Measurements from ENCODE around the gene PAWR. TPM values are rescaled to one million over a fixed set of nuclear protein-coding genes. Genes with fewer than 3 reads are reported as not detected.

Gene PAWR
- total RNA-seq, 3 donors from 2014 or later = 17.0 to 155 (median 101) TPM

DNA sequence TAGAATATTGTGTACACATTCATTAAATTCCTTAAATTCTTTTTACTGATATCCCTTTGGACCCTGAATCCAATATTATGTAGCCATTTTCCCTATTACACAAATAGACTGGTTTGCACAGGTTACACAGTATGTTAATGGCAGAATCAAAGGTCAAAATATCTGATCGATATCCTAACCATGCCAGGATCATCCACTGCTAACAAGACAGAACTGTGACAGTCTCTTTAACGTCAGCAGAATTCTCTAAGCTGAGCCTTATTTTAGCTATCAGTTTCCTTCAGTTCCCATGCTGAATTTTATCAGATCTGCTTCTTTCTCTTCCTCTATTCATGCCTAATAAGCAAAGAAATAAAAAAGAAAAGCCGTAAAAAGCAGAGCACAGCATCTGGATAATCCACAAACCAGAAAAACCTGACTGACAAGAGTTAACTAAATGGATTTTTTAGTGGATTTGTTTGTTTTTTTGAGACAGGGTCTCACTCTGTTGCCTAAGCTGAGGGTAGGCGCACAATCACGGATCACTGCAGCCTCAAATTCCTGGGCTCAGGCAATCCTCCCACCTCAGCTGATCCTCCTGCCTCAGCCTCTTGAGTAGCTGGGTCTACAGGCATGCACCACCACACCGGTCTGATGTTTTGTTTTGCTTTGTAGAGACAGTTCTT lies 130.4 kb downstream of the PAWR start:
- TF ChIP-seq POLR2AphosphoS5 (IDR thresholded peaks at IDR 0.05) = no peak
- TF ChIP-seq, protein P1, sequence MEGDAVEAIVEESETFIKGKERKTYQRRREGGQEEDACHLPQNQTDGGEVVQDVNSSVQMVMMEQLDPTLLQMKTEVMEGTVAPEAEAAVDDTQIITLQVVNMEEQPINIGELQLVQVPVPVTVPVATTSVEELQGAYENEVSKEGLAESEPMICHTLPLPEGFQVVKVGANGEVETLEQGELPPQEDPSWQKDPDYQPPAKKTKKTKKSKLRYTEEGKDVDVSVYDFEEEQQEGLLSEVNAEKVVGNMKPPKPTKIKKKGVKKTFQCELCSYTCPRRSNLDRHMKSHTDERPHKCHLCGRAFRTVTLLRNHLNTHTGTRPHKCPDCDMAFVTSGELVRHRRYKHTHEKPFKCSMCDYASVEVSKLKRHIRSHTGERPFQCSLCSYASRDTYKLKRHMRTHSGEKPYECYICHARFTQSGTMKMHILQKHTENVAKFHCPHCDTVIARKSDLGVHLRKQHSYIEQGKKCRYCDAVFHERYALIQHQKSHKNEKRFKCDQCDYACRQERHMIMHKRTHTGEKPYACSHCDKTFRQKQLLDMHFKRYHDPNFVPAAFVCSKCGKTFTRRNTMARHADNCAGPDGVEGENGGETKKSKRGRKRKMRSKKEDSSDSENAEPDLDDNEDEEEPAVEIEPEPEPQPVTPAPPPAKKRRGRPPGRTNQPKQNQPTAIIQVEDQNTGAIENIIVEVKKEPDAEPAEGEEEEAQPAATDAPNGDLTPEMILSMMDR (IDR thresholded peaks at IDR 0.05) = no peak
- Histone ChIP-seq H3K36me3 (no peaks in the 10 kb centered on the region), H3K4me3 (no peak overlapping the region), H3K4me1 (no peaks in the 10 kb centered on the region), H3K27me3 (no peaks in the 10 kb centered on the region), H3K27ac (no peak overlapping the region), H3K9me3 (peaks cover 10 to 11% of the 10 kb centered on the region in 2 donors)
- DNase-seq (ENCODE audit: low spot score in 2 of 2) = no peak
- intact Hi-C loops (cut with DNase I; ENCODE audit: low total_unique reads) = loop anchor here (10.0 kb wide), 1 partner anchor 134 kb away; the partner anchor contains the start of gene PAWR

DNA sequence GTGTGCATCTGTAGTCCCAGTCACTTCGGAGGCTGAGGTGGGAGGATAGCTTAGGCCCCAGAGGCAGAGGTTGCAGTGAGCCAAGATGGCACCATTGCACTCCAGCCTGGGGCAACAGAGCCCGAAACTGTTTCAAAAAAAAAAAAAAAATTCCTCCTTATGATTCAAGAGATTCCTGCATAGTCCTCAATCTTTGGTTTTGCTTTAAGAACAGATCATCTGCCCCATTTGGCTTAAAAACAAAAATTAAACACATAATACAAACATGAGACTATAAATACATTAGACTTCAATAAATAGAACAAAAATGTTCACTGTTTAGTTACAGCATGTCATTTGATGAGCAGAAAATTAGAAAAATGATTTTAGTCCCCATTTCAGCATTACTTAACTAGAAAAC lies 131.2 kb downstream of the PAWR start:
- H3K4me1 ChIP-seq = no peaks in the 10 kb centered on the region
- H3K27ac ChIP-seq = no peak overlapping the region
- H3K4me3 ChIP-seq = no peak overlapping the region
- peaks cover 10 to 11% of the 10 kb centered on the region in 2 donors for H3K9me3 ChIP-seq
- no peak for DNase-seq (ENCODE audit: low spot score in 2 of 2)
- intact Hi-C loops (cut with DNase I; ENCODE audit: low total_unique reads) = loop anchor here (5.0 kb wide), 1 partner anchor 178 kb away; no protein-coding TSS in a partner anchor
- TF ChIP-seq POLR2AphosphoS5 (IDR thresholded peaks at IDR 0.05) = no peak
- no peaks in the 10 kb centered on the region for H3K36me3 ChIP-seq
- H3K27me3 ChIP-seq = no peaks in the 10 kb centered on the region

DNA sequence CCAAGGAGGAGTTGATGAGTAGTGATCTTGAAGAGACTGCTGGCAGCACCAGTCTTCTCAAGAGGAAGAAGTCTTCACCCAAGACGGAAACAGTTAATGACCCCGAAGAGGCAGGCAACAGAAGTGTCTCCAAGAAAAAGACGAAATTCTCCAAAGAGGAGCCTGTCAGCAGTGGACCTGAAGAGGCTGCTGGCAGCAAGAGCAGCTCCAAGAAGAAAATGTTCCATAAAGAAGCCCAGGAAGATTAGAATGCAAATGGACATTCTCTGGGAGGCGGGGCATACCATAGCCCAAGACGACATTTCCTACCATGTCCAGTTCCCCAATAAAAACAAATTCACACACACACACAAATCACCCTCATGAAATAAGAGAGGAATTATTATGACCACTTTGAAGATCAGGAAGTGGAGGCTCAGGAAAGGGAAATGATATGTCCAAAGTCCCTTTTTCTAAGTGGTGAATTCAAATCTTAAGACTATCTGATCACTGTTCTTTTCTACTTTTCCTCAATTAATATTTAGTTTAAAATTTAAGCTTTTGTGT lies 131.8 kb downstream of the PAWR start:
- no peaks in the 10 kb centered on the region for H3K27me3 ChIP-seq
- no peak for DNase-seq (ENCODE audit: low spot score in 2 of 2)
- no peaks in the 10 kb centered on the region for H3K4me1 ChIP-seq
- no peaks in the 10 kb centered on the region for H3K36me3 ChIP-seq
- no peak overlapping the region for H3K4me3 ChIP-seq
- peak overlapping the region in 1 of 2 donors; percentile 40 for H3K27ac ChIP-seq
- TF ChIP-seq, protein P1 (IDR thresholded peaks at IDR 0.05) = no peak
- TF ChIP-seq POLR2AphosphoS5 (IDR thresholded peaks at IDR 0.05) = no peak
- no peak for TF ChIP-seq POLR2A (IDR thresholded peaks at IDR 0.05)
- H3K9me3 ChIP-seq = peaks cover 10 to 11% of the 10 kb centered on the region in 2 donors
- intact Hi-C loops (cut with DNase I; ENCODE audit: low total_unique reads) = loop anchor here (5.0 kb wide), 1 partner anchor 178 kb away; no protein-coding TSS in a partner anchor

DNA sequence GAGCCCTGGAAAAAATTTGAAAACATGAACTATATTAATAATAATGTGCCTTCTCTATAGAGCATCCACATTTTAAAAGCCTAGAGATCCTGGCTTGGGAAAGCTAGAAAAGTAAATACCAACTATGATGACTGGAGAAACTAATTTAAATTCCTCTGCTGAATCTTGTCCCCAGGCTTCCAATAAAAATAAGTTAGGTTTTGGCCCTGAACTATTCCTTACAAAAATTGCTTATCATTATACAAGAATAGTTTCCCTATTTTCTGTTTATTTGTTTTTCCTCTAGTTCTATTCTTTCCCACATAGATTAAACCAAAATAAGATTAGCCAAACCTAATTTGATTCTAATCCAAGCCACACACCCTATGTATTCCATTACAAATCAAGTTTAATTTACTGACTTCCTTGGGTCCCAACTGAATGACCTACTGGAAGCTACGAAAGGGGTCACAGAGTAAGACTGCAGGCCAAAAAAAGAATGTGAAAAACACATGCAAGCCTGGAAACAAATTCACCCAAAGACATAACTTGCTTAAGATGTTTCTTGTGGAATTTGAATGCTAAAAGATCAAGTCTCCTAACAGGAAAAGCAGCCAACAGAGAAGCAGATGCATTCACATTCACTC lies 133.0 kb downstream of the PAWR start:
- no peaks in the 10 kb centered on the region for H3K36me3 ChIP-seq
- peak overlapping the region; percentile 2 to 9 for H3K27ac ChIP-seq
- H3K27me3 ChIP-seq = no peaks in the 10 kb centered on the region
- no peak overlapping the region for H3K4me3 ChIP-seq
- H3K4me1 ChIP-seq = no peaks in the 10 kb centered on the region
- no peak for DNase-seq (ENCODE audit: low spot score in 2 of 2)
- intact Hi-C loops (cut with DNase I; ENCODE audit: low total_unique reads) = loop anchor here (5.0 kb wide), 1 partner anchor 179 kb away; no protein-coding TSS in a partner anchor
- TF ChIP-seq, protein P1 (IDR thresholded peaks at IDR 0.05) = no peak
- no peak for TF ChIP-seq POLR2A (IDR thresholded peaks at IDR 0.05)
- TF ChIP-seq POLR2AphosphoS5 (IDR thresholded peaks at IDR 0.05) = no peak
- H3K9me3 ChIP-seq = peaks cover 10 to 11% of the 10 kb centered on the region in 2 donors

DNA sequence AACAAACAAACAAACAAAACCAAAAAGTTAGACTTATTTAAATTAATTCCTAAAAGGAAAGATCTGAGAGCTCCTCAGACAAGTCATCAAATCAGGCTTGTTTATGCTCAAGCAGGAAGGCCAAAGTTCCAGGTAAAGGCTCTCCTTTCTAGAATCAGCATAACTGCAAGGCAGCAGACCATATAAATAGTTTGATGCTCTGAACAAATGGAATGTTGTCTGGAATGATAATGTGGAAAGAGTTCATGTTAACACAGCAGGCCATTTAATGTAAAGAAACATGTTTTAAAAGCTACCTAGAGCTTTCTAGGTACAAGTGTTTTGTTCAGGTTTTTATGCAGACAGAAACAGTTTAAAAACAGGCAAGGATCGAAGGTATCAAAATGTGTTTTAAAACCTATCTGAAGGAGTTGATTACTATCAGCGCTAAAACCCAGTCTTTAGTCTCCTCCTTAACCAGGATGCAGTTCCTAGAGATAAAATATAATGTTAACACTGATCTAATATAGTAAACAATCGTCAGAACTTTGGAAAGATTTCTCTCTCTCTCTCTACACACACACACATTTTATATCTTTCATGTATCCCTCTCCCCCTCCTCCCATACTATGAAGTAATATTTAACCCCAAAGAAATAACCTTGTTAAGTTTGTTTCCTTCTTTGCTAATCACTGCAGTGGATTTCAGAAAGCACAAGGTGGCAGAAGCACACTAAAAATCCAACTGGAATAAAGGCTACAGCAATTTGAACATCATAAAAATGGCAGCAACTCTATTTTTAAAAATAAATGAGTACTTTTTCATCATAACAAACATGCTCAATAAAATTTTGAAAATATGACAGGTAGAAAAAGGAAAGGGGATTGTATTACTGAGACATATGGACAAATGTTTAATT lies 135.5 kb downstream of the PAWR start:
- no peak overlapping the region for H3K4me3 ChIP-seq
- no peaks in the 10 kb centered on the region for H3K27me3 ChIP-seq
- H3K36me3 ChIP-seq = no peaks in the 10 kb centered on the region
- DNase-seq (ENCODE audit: low spot score in 2 of 2) = no peak
- H3K9me3 ChIP-seq = no peaks in the 10 kb centered on the region
- TF ChIP-seq, protein P1 (IDR thresholded peaks at IDR 0.05) = peak in 2 of 3 donors; percentile 50 to 77
- TF ChIP-seq POLR2A (IDR thresholded peaks at IDR 0.05) = no peak
- peak overlapping the region; percentile 4 to 39 for H3K27ac ChIP-seq
- intact Hi-C loops (cut with DNase I; ENCODE audit: low total_unique reads) = loop anchor here (5.0 kb wide), 1 partner anchor 182 kb away; no protein-coding TSS in a partner anchor
- peaks cover 0 to 6% of the 10 kb centered on the region in 2 donors for H3K4me1 ChIP-seq

Measured in breast epithelium (tissue), 4 donors.